Body of pancreas (tissue), 4 donors: ENCODE results near the gene PRKG1.

Experiments
- CTCF ChIP-seq, 7 experiments: fragments of 450-650 bp in 4 of 7; fragments of 200-600 bp in 3 of 7; sonication (generic) in 3 of 7; IDR thresholded peaks; one replicate each; pipeline ENCODE4 v1.5.1; 2016 to 2019; ENCODE audit warnings: antibody characterized with exemption in 7 of 7
- POLR2A ChIP-seq, 3 donors: fragments of 450-650 bp; IDR thresholded peaks; one replicate each; pipeline ENCODE4 v1.6.1; 2016; ENCODE audit warnings: antibody characterized with exemption in 3 of 3, mild to moderate bottlenecking in 2 of 3

- TF ChIP-seq CTCF (IDR thresholded peaks at IDR 0.05) (no peak), POLR2A (IDR thresholded peaks at IDR 0.05) (no peak)
These were observed 622.0 kb downstream of the PRKG1 start for GRCh38 chr10:51696251-51696650.
